GM12874 (cell line): ENCODE results near the gene NCAPG.

ENCODE experiments used
- TF ChIP-seq, protein P1 (sequence below): IDR thresholded peaks from 2 replicates; pipeline ENCODE4 v1.5.1; 2011; ENCODE audit warnings: low read depth, mild to moderate bottlenecking, control low read depth, low read length, moderate library complexity; ENCODE audit not compliant: insufficient read depth

NCAPG gene

DNA sequence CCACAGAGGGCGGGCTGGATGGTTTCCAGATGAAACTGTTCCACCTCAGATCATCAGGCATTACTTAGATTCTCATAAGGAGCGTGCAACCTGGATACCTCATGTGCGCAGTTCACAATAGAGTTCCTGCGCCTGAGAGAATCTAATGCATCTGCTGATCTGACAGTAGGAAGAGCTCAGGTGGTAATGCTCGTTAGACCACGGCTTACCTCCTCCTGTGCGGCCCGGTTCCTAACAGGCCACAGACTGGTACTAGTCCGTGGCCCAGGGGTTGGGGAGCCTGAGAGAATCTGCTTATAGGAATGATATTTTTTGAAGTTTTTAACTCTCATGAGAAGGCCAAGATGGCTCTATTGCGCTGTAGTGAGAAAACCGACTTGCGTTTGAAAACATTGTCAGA, 5.4 kb downstream of the NCAPG start:
- TF ChIP-seq, protein P1, sequence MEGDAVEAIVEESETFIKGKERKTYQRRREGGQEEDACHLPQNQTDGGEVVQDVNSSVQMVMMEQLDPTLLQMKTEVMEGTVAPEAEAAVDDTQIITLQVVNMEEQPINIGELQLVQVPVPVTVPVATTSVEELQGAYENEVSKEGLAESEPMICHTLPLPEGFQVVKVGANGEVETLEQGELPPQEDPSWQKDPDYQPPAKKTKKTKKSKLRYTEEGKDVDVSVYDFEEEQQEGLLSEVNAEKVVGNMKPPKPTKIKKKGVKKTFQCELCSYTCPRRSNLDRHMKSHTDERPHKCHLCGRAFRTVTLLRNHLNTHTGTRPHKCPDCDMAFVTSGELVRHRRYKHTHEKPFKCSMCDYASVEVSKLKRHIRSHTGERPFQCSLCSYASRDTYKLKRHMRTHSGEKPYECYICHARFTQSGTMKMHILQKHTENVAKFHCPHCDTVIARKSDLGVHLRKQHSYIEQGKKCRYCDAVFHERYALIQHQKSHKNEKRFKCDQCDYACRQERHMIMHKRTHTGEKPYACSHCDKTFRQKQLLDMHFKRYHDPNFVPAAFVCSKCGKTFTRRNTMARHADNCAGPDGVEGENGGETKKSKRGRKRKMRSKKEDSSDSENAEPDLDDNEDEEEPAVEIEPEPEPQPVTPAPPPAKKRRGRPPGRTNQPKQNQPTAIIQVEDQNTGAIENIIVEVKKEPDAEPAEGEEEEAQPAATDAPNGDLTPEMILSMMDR: no peak

DNA sequence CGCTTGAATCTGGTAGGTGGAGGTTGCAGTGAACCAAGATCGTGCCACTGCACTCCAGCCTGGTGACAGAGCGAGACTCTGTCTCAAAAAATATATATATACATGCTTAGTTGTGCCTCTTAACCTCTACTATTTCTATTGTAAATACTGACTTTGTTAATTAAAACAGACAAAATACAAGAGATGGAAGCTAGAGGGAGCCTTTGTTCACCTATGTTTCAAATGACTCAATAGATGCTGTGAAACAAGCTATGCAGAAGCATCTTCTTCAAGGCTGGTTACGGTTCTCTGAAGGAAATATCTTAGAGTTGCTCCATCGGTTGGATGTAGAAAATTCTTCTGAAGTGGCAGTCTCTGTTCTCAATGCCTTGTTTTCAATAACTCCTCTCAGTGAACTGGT, 6.2 kb downstream of the NCAPG start:
- TF ChIP-seq, protein P1: peak; percentile 35; the same call in 1 of the 2 replicates

DNA sequence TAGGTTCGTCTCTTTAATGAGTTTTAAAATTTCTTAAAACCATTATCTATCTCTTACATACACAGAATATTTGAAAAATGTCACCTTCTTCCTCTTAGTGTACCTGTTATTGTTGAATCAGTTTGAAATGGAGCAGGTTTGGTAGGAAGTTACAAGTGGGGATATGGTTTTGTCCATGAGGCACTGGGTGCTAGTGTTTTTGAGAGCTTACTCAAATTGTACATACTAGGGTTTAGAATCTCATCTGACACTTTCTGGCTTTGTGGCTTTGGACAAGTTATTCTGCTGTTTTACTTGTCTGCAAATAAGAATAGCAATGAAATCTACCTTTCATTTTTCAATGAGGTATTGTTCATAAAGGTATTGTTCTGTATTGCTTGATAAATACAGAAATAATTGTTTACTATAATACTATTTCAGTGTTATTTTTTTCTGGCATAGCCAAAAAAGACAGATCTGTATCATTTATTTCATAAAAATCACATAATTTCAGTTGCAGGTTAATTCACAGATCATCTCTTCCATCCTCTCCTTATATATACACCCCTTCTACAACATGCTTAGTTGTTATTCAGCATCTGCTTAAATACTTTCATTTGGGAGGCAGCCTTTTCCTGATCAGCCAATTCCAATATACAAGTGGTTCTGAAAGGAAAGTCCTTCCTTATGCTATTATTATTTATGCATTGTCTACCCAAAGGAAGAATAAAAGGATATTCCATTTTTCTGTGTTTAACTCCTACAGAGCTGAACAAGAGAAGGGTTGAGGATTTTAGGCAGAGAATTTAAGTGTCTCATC, 13.3 kb downstream of the NCAPG start:
- TF ChIP-seq, protein P1: no peak

DNA sequence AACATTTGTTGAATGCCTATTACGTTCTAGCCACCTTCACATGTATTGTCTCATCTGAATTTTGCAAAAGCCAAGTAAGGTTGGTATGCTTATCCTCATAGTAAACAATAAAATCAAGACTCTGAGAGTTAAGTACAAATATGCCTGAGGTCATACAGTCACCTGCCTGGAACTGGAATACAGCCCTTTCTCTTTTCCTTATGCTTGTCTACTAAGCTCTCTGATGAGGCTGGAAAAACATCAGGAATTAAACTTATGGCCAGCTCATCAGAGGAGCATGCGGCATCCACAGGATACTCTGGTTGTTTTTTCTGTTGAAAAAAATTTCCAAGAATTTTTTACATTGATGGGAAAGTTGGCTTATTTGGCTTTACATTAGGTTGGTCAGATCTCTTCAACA, 35.5 kb downstream of the NCAPG start:
- TF ChIP-seq, protein P1: no peak

DNA sequence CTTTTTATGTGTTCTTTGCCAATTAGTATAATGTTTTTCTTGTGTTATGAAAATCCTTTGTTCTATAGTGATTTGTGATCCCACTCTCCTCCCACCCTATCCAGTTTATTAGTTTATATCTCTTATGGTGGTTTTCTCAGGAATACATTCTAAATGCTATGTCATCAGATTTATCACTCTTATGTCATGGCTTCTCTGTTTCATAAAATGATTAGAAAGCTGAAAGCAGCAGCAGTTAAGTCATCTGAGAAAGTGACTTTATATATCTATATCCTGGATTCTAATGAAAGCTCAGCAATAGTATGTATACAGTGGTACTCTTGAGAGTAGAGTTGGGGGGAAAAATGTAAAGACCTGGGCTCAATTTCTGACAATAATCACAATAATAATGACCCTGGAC, 41.2 kb downstream of the NCAPG start:
- TF ChIP-seq, protein P1: no peak

DNA sequence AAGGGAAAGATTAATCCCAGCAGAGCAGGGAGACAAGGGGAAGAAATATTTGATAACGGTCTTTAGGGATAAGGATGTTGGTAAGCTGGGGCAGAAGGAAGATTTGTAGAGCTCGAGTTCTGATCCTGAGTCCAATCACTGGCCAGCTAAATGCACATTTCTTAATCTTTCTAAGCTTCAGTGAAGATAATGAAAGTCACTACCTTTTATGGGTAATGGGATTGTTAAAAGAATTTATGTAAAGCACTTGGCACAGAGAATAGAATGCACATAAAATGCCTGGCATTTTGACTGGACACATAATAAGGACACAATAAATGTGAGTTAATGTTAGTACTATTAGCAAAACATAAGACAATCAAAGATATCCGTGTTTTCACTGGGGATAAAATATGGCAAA, 43.3 kb downstream of the NCAPG start:
- TF ChIP-seq, protein P1: no peak

DNA sequence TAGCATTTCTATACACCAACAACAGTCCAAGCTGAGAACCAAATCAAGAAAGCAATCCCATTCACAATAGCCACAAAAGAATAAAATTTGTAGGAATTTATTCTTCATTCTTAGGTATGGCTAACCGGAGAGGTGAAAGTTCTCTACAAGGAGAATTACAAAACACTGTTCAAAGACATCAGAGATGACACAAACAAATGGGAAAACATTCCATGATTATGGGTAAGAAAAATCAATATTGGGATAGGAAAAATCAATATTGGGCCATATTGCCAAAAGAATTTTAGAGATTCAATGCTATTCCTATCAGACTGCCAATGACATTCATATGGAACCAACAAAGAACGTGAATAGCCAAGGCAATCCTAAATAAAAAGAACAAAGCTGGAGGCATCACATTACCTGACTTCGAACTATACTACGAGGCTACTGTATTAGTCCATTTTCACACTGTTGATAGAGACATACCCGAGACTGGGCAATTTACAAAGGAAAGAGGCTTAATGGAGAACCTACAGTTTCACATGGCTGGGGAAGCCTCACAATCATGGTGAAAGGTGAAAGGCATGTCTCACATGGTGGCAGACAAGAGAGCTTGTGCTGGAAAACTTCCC, 49.1 kb downstream of the NCAPG start:
- TF ChIP-seq, protein P1: no peak
